Hepatocyte (in vitro differentiated cells): ENCODE results near the gene OR14I1.

ENCODE experiments used
- CTCF ChIP-seq: fragments of 200-600 bp; sonication (generic); IDR thresholded peaks from 2 replicates; pipeline ENCODE4 v1.5.1; 2016; ENCODE audit warnings: antibody characterized with exemption, mild to moderate bottlenecking; ENCODE audit not compliant: poor library complexity
- EZH2 ChIP-seq: fragments of 200-600 bp; sonication (generic); IDR thresholded peaks from 2 replicates; pipeline ENCODE4 v1.6.1; 2016; ENCODE audit warnings: antibody characterized with exemption, mild to moderate bottlenecking, borderline replicate concordance
- EZH2phosphoT487 ChIP-seq: fragments of 200-600 bp; sonication (generic); IDR thresholded peaks from one replicate; pipeline ENCODE4 v1.6.1; 2018; ENCODE audit warnings: antibody characterized with exemption, mild to moderate bottlenecking, low read depth, moderate library complexity; ENCODE audit not compliant: unreplicated experiment, severe bottlenecking

- TF ChIP-seq CTCF = no peak
- TF ChIP-seq EZH2phosphoT487 = no peak
- no peak for TF ChIP-seq EZH2
These were observed 34.4 kb upstream of the OR14I1 start for GRCh38 chr1:248736977-248737376.
